ENCODE measurements around the gene CFAP73. TPM values are rescaled to one million over a fixed set of nuclear protein-coding genes. Genes with fewer than 3 reads are reported as not detected.

Gene CFAP73
- total and polyA plus RNA-seq, 10 of the 15 experiments (the other 5 are each of a cell fraction or from before 2014, with no cell fraction given), result 0.18 TPM; not detected in 9

DNA sequence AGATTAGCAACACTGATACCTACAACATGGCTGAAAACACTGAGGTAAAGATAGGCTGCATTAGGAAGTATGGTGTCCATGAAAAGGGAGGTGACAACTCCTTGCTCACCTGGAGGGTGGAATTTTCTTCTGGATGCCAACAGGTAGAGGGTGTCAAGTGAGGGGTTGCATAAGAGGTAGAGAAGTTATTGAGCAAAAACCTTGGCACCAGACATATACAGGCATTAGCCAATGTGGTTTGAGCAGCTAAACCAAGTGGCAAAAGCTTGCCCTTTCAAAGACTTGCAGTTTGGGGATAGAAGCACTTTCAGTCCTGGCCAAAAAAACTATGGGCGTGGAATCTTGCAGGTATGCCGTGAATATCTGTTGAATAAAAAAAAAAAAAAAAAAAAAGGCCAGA is 39.8 kb downstream of the CFAP73 start (continued):
- no peak for TF ChIP-seq SMARCA5 (IDR thresholded peaks at IDR 0.05)

DNA sequence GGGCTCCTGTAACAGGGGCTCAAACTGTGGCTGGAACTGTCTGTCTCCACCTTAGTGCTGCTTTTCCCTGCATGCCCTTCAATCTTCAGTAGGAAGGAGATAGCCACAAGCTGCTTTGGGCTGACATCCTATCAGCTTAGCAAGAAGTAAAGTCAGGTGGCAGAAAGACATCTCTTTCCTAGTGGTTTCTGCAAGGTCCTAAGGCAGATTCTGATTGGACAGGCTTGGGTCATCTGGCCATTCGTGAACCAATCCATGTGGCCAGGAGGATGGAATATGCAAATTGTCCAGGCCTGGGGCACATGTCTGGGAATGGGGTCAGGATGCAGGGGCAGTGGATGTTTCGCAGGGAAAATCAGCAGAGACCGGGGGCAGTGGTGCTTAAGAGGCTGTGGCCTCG is 41.2 kb downstream of the CFAP73 start:
- no peak overlapping the region for H3K4me3 ChIP-seq
- no peaks in the 10 kb centered on the region for H4K20me1 ChIP-seq (ENCODE audit: control insufficient read depth, insufficient read depth)
- ATAC-seq (peak; percentile 7; the same call in 1 of the 3 replicates), DNase-seq (ENCODE audit: low read depth, low spot score) (no peak), FAIRE-seq (no peak)
- ChIA-PET SMC1A (ENCODE audit: uncharacterized antibody, unreplicated experiment) (interaction anchor here (1.1 kb wide), 1 partner anchor 17 kb away, joined by 3 read pairs; no protein-coding TSS in a partner anchor), CTCF (interaction anchor here (1.3 to 2.0 kb wide), 3 partner anchors 16 to 198 kb away, joined by 3 to 5 read pairs (median 4); no protein-coding TSS in a partner anchor), POLR2A (interaction anchor here (0.6 kb wide), 1 partner anchor 33 kb away, joined by 3 read pairs; no protein-coding TSS in a partner anchor), RAD21 (ENCODE audit: unreplicated experiment) (interaction anchor here (0.6 kb wide), 1 partner anchor 10 kb away, joined by 3 read pairs; no protein-coding TSS in a partner anchor)
- no peaks in the 10 kb centered on the region for H3K27me3 ChIP-seq (replicated peaks in 1 of 2; ENCODE audit: control insufficient read depth in 2 of 2, insufficient read depth in 2 of 2, low read length in 1 of 2)
- WGBS (ENCODE audit: insufficient coverage, insufficient replicate concordance, low lambda C conversion rate, missing lambda C conversion rate), result 83% methylated on average over 4 of the region's 4 CpGs
- no peak overlapping the region for H3K27ac ChIP-seq (ENCODE audit: control insufficient read depth, insufficient read depth)
- in situ Hi-C loops (cut with MboI) (no loop called here), intact Hi-C loops (cut with micrococcal nuclease; ENCODE audit: unreplicated experiment) (loop anchor here (10.0 kb wide), 1 partner anchor 84 kb away; no protein-coding TSS in a partner anchor)
- H3K36me3 ChIP-seq (ENCODE audit: control insufficient read depth in 2 of 2, insufficient read depth in 2 of 2, low read length in 1 of 2), result peaks cover 5 to 19% of the 10 kb centered on the region in 2 experiments
- TF ChIP-seq, protein P1, sequence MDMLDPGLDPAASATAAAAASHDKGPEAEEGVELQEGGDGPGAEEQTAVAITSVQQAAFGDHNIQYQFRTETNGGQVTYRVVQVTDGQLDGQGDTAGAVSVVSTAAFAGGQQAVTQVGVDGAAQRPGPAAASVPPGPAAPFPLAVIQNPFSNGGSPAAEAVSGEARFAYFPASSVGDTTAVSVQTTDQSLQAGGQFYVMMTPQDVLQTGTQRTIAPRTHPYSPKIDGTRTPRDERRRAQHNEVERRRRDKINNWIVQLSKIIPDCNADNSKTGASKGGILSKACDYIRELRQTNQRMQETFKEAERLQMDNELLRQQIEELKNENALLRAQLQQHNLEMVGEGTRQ (IDR thresholded peaks at IDR 0.05; ENCODE audit: borderline replicate concordance, low read depth, low read length), result peak; percentile 3; the same call in 1 of the 2 replicates
- TF ChIP-seq SP1 (IDR thresholded peaks at IDR 0.05; ENCODE audit: low read depth, low read length) (peak; percentile 18), CBX5 (IDR thresholded peaks at IDR 0.05; ENCODE audit: low read depth) (no peak), POU2F2 (IDR thresholded peaks at IDR 0.05; ENCODE audit: borderline replicate concordance, low read depth, low read length) (peak; percentile 78; the same call in 1 of the 3 replicates), MXI1 (IDR thresholded peaks at IDR 0.05; ENCODE audit: low read depth, low read length) (no peak), HCFC1 (IDR thresholded peaks at IDR 0.05; ENCODE audit: low read length) (no peak), NFYB (IDR thresholded peaks at IDR 0.05; ENCODE audit: insufficient read depth, low read depth, low read length) (peak; percentile 76)
- TF ChIP-seq, protein P2, sequence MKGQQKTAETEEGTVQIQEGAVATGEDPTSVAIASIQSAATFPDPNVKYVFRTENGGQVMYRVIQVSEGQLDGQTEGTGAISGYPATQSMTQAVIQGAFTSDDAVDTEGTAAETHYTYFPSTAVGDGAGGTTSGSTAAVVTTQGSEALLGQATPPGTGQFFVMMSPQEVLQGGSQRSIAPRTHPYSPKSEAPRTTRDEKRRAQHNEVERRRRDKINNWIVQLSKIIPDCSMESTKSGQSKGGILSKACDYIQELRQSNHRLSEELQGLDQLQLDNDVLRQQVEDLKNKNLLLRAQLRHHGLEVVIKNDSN (IDR thresholded peaks at IDR 0.05; ENCODE audit: borderline replicate concordance, extremely low read length, insufficient read depth, low read depth, low read length), result peak; percentile 14
- H3K9me3 ChIP-seq (replicated peaks; ENCODE audit: control insufficient read depth, insufficient read depth, low read length), result no peaks in the 10 kb centered on the region
- no peak overlapping the region for H3K4me2 ChIP-seq (ENCODE audit: control insufficient read depth, insufficient read depth)
- H3K9ac ChIP-seq (ENCODE audit: control insufficient read depth, insufficient read depth, low read length), result no peak overlapping the region
- peaks cover 9% of the 10 kb centered on the region for H3K4me1 ChIP-seq (ENCODE audit: control insufficient read depth, insufficient read depth, low read length)
- no TSS peak for BruUV-seq (replicated peaks)
- no peak overlapping the region for H2AFZ ChIP-seq (ENCODE audit: control insufficient read depth, low read depth, low read length)
- H3K79me2 ChIP-seq (ENCODE audit: control insufficient read depth, insufficient read depth, low read length), result peaks cover 17% of the 10 kb centered on the region
